HG03095 (cell line): ENCODE results near the gene SPATA17.

Experiments
- ATAC-seq: cut with Tn5 transposase; IDR thresholded peaks from one replicate; pipeline ENCODE4 v1.9.1; 2021; ENCODE audit warnings: moderate library complexity; ENCODE audit not compliant: unreplicated experiment

SPATA17 gene

GRCh38 chr1:217846733-217847132 is 215.6 kb downstream of the SPATA17 start:
- no peak for ATAC-seq

- ATAC-seq = no peak
These were observed 216.5 kb downstream of the SPATA17 start for GRCh38 chr1:217847643-217848042.

- ATAC-seq = no peak
These were observed 225.3 kb downstream of the SPATA17 start for GRCh38 chr1:217856342-217857034.

- ATAC-seq = no peak
These were observed 225.9 kb downstream of the SPATA17 start for GRCh38 chr1:217857061-217857460.

- ATAC-seq = no peak
These were observed 230.5 kb downstream of the SPATA17 start for GRCh38 chr1:217861658-217862057.

GRCh38 chr1:217867446-217867995 is 236.4 kb downstream of the SPATA17 start:
- no peak for ATAC-seq

- ATAC-seq = no peak
These were observed 240.8 kb downstream of the SPATA17 start for GRCh38 chr1:217871955-217872354.

- no peak for ATAC-seq
These were observed 244.1 kb downstream of the SPATA17 start for GRCh38 chr1:217875229-217875628.

GRCh38 chr1:217876401-217876800 is 245.3 kb downstream of the SPATA17 start:
- no peak for ATAC-seq

- ATAC-seq = no peak
These were observed 245.8 kb downstream of the SPATA17 start for GRCh38 chr1:217876896-217877295.

- no peak for ATAC-seq
These were observed 250.0 kb downstream of the SPATA17 start for GRCh38 chr1:217881131-217881543.

- ATAC-seq = no peak
These were observed 250.6 kb downstream of the SPATA17 start for GRCh38 chr1:217881607-217882332.

GRCh38 chr1:217885181-217885580 is 254.0 kb downstream of the SPATA17 start:
- no peak for ATAC-seq

- no peak for ATAC-seq
These were observed 257.2 kb downstream of the SPATA17 start for GRCh38 chr1:217888328-217888727.

GRCh38 chr1:217889401-217889800 is 258.3 kb downstream of the SPATA17 start:
- ATAC-seq = no peak

- no peak for ATAC-seq
These were observed 260.8 kb downstream of the SPATA17 start for GRCh38 chr1:217891966-217892365.

GRCh38 chr1:217892750-217893149 is 261.6 kb downstream of the SPATA17 start:
- ATAC-seq = no peak

- no peak for ATAC-seq
These were observed 264.7 kb downstream of the SPATA17 start for GRCh38 chr1:217895841-217896240.

GRCh38 chr1:217896490-217896889 is 265.3 kb downstream of the SPATA17 start:
- no peak for ATAC-seq

GRCh38 chr1:217897100-217897499 is 266.0 kb downstream of the SPATA17 start:
- ATAC-seq = no peak

- ATAC-seq = no peak
These were observed 268.5 kb downstream of the SPATA17 start for GRCh38 chr1:217899614-217900013.

GRCh38 chr1:217907504-217907903 is 276.4 kb downstream of the SPATA17 start:
- no peak for ATAC-seq
